SKM-1 (cell line): ENCODE data around the gene REL.

Source experiments
- DNase-seq: peaks from one replicate; lab custom pipeline; 2025; ENCODE audit not compliant: unreplicated experiment; lab: John Stamatoyannopoulos, UW

REL gene

DNA sequence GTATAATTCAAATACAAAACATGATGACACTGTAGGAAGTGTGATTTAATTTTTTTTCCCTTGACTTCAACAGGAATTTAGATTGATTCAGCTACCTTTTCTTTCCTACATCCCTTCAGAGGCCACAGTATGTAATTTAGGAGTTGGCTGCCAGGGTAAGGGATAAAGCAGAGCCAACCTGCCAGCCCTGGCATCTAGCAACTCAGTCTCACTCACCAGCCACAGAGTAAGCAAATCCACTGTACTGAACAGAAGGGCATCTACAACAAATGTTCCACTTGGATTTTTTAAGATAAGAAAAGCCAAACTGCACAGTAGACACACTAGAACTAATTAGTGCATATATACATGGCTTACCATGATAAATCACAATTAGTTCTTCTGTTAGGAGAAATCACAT is 81.8 kb downstream of the REL start:
- DNase-seq = no peak

DNA sequence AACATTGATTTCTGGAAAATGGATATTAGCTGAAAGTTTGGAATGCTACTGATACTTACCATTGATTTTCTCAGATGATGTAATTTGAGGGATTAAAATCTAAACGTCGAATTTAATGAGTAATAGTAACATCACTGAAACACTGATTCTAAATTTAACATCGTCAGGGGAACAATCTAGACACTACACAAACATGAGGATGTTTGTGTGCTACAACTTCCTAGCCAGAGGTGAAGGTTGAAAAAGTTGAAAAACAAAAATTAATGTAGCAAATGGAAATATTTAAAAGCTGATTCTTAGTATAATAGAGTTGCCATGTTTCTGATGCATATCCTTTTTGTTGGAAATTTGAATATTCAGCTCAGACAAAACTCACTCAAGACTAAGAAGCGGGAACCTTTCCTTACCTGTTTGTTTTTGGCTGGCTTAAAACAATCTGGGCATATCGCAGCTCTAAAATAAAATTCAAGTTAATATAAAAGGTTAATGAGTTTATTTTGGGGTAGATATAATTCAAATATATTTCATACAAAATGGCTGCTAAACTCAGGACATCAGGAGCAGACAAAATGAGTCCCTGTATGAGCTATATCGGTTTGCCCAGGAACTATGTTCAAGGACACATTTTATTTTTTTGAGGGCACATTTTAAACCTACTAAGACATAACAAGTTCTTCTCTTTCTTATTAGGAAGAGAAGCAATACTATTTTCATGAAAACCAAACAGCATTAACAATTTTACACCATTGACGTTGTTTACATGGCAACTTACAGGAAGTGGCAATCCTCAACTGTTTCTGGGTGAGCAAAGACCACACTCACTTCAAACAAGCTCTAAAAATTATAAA is 83.5 kb downstream of the REL start:
- DNase-seq = no peak

DNA sequence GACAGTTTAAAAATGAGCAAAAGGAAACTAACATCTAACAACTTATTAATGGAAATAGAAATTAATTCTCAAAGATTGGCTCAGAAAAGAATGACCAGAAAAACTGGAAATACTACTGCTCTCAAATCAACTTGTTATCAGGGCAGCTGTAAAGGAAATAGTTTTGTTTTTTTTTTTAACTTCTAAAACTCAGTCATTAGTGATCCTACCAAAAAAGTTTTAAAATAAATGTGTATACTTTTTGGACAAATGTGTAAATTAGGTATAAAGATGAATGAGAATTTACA is 84.1 kb downstream of the REL start:
- no peak for DNase-seq

DNA sequence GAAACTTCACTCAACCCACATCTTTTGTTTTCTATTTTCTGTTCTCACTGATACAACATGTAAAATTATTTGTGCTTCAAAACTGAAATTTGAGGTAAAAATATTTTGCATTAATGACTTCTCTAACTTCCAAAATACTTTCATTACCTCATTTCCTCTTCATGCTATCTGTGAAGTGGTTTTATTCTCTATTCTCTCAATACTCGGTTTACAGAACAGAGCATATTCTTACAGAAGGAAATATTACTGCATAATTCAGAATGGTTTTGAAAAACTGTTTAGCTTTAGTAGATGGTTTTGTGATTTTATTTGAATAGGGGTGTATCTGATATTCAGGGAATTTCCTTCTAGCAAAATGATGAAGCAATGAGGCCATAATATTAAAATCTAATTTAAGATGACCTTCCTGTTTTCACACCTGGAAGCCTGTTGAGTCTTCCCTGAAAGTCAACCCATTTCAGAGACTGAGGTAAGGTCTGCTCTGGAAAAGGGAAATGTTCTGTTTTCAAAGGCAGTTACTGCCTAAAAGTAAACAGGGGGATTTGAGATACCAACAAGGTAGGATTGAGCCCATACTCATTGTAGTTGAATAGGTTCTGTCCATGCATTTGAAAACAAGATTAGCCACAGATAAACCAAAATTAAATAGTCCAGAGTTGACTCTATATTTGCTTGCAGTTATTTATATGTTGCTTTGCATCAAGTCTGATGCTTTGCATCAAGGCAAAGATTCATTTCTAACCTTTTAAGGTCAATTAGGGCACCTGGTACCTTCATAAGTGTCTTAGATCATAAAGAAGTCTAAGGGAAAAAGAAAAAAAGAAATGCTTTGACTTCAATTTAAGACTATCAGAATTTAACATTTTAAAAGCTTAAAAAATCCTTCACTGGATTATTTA is 85.4 kb downstream of the REL start:
- DNase-seq = no peak

DNA sequence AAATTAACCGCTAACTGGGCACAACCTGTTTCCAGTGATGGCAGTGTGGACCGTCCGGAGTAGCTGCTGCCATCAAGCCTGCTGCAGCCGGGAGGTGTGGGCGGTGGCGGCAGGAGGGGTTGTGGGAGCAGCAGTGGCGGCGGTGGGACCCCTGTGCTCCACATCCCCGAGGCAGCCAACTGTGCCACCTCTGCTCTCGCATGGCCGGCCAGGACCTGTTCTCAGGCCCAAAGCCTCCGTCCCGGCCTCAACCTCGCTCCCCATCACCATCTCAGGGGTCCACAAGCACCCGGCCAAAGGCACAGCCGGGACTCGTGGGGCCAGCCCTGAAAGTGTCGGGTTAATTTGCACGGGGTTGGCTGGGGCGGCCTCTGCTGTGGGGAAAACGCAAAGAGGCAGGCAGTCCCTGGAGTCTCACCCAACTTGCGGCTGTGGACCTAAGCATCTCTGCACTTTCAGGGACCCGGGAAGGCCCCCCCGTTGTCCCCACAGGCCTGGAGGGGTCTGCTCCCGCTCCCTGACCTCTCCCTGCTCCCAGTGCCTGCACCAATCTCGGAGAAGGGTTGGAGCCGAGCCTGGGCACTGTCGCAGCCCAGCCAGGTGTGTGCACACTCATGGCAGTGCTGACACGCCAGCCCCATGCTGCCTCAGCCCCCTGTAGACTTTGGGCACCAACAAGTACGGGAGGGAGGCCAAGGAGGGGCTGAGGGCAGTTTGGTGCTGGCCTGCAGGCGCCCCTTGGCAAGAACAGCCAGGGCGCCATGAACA is 91.7 kb downstream of the REL start:
- no peak for DNase-seq

DNA sequence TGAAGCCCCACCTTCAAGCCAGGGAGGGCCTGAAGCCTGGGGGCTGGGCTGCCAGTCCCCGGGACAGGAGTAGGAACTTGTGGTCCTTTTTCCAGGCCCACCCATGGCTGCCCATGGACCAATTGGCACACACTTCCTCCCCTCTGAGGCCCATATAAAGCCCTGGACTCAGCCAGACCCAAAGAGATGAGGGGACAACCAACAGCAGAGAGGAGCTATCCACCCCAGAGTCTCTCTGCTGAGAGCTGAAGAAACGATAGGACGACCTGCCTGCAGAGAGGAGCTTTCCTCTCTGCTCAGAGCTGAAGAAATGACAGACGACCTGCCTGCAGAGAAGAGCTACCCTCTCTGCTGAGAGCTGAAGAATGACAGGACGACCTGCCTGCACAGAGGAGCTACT is 92.3 kb downstream of the REL start:
- DNase-seq = no peak

DNA sequence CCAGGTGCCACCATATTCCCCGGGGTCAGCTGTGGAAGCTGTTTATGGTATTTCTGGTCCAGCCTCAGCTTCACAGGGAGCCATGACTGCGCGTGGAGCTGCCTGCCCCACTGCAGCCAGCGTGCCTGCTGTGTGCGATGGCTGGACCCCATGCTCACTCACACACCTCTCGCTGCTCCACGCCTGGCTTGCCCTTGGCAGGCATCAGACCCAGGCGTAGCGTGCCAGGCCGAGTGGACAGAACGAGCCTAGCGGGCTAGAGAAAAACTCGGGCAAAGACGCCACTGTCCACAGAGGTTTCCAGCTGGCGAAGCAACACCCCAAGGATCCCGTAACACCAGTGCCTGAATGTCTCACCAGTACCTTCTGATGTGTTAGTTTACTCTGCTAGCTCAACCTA is 93.3 kb downstream of the REL start:
- no peak for DNase-seq
